ENCODE results near the gene FAF2.

DNA sequence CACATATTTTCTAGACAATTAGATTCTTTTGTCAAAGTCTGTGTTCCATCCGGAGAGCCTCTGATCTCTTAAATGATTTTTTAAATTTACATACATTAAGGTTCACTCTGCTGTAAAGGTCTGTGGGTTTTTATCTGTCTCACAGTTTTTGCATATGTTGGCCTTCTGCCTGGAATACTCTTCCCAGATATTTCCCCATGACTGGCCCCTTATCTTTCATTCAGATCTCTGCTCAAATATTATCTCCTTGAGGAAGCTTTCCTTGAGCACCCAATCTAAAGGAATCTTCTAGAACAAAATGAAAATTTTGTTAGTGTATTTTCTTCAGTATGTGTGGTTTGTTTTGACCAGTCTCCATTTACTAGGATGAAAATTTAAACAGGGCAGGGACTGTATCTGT lies 26.3 kb downstream of the FAF2 start:
- TF ChIP-seq, protein P1, sequence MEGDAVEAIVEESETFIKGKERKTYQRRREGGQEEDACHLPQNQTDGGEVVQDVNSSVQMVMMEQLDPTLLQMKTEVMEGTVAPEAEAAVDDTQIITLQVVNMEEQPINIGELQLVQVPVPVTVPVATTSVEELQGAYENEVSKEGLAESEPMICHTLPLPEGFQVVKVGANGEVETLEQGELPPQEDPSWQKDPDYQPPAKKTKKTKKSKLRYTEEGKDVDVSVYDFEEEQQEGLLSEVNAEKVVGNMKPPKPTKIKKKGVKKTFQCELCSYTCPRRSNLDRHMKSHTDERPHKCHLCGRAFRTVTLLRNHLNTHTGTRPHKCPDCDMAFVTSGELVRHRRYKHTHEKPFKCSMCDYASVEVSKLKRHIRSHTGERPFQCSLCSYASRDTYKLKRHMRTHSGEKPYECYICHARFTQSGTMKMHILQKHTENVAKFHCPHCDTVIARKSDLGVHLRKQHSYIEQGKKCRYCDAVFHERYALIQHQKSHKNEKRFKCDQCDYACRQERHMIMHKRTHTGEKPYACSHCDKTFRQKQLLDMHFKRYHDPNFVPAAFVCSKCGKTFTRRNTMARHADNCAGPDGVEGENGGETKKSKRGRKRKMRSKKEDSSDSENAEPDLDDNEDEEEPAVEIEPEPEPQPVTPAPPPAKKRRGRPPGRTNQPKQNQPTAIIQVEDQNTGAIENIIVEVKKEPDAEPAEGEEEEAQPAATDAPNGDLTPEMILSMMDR (IDR thresholded peaks at IDR 0.05): no peak
- TF ChIP-seq POLR2A (IDR thresholded peaks at IDR 0.05): no peak
